Measurements from ENCODE around the gene PTK6. TPM values are rescaled to one million over a fixed set of nuclear protein-coding genes. Genes with fewer than 3 reads are reported as not detected.

PTK6 gene
- total RNA-seq, 4 donors from 2014 or later: 0.06 to 1.2 (median 0.23) TPM

GRCh38 chr20:63498960-63499337 lies 38.2 kb downstream of the PTK6 start, which contains the start of gene EEF1A2:
Gene EEF1A2 (minus strand): TSS chr20:63499083. CDS start chr20:63497763, 1,320 bp downstream.
- Histone ChIP-seq H3K27ac (replicated peaks in 1 of 4) (no peak within 1 kb of the TSS), H3K36me3 (peaks cover 0 to 20% (median 0%) of the 10 kb centered on the region in 4 donors), H3K4me3 (peak within 1 kb of the TSS; percentile 51 to 64 (median 52)), H3K27me3 (peaks cover 4 to 95% (median 35%) of the 10 kb centered on the region in 4 donors), H3K4me1 (peaks cover 30 to 54% (median 43%) of the 10 kb centered on the region in 4 donors), H3K9me3 (peaks cover 0 to under 1% (median 0%) of the 10 kb centered on the region in 4 donors)
- WGBS: 6% methylated on average over 21 of the region's 58 CpGs
- no peak for DNase-seq (ENCODE audit: extremely low spot score)
- TF ChIP-seq CTCF (IDR thresholded peaks at IDR 0.05) (peak in 1 of 3 experiments; percentile 31), POLR2A (IDR thresholded peaks at IDR 0.05; ENCODE audit: low read depth) (no peak)
- intact Hi-C loops (cut with DNase I): no loop called here

GRCh38 chr20:63497946-63498935 lies 38.9 kb downstream of the PTK6 start:
- Histone ChIP-seq H3K27me3 (peaks cover 4 to 95% (median 35%) of the 10 kb centered on the region in 4 donors), H3K9me3 (no peaks in the 10 kb centered on the region), H3K4me3 (peak overlapping the region; percentile 51 to 64 (median 52)), H3K4me1 (peaks cover 30 to 54% (median 43%) of the 10 kb centered on the region in 4 donors), H3K27ac (replicated peaks in 1 of 4) (no peak overlapping the region), H3K36me3 (peaks cover 0 to 27% (median 0%) of the 10 kb centered on the region in 4 donors)
- intact Hi-C loops (cut with DNase I): loop anchor here (2.0 kb wide), 1 partner anchor 21 kb away; no protein-coding TSS in a partner anchor
- WGBS: 21% methylated on average over 13 of the region's 60 CpGs
- TF ChIP-seq CTCF (IDR thresholded peaks at IDR 0.05) (no peak), EP300 (IDR thresholded peaks at IDR 0.05) (no peak), POLR2AphosphoS5 (IDR thresholded peaks at IDR 0.05) (no peak), POLR2A (IDR thresholded peaks at IDR 0.05; ENCODE audit: low read depth) (no peak)
- DNase-seq (ENCODE audit: extremely low spot score): no peak

- no peak overlapping the region for H3K4me3 ChIP-seq
- intact Hi-C loops (cut with DNase I): loop anchor here (2.0 kb wide), 1 partner anchor 21 kb away; no protein-coding TSS in a partner anchor
- H3K27ac ChIP-seq (replicated peaks in 1 of 4): no peak overlapping the region
- H3K9me3 ChIP-seq: no peaks in the 10 kb centered on the region
- H3K4me1 ChIP-seq: peaks cover 29 to 54% (median 43%) of the 10 kb centered on the region in 4 donors
- peaks cover 4 to 87% (median 31%) of the 10 kb centered on the region in 4 donors for H3K27me3 ChIP-seq
- WGBS: 92% methylated on average over 10 of the region's 20 CpGs
- DNase-seq (ENCODE audit: extremely low spot score): no peak
- peaks cover 0 to 34% (median 0%) of the 10 kb centered on the region in 4 donors for H3K36me3 ChIP-seq
- no peak for TF ChIP-seq POLR2A (IDR thresholded peaks at IDR 0.05; ENCODE audit: low read depth)
- no peak for TF ChIP-seq POLR2AphosphoS5 (IDR thresholded peaks at IDR 0.05)
- TF ChIP-seq CTCF (IDR thresholded peaks at IDR 0.05): no peak
- TF ChIP-seq EP300 (IDR thresholded peaks at IDR 0.05): no peak
Measured at GRCh38 chr20:63497138-63497945, 39.8 kb downstream of the PTK6 start.

- intact Hi-C loops (cut with DNase I): loop anchor here (2.0 kb wide), 1 partner anchor 22 kb away; no protein-coding TSS in a partner anchor
Measured at GRCh38 chr20:63496596-63497120, 40.5 kb downstream of the PTK6 start.

More at GRCh38 chr20:63496596-63497120, 40.5 kb downstream of the PTK6 start:
- Histone ChIP-seq H3K9me3 (no peaks in the 10 kb centered on the region), H3K27ac (replicated peaks in 1 of 4) (no peak overlapping the region), H3K4me1 (peaks cover 24 to 47% (median 40%) of the 10 kb centered on the region in 4 donors), H3K4me3 (peak overlapping the region; percentile 39 to 56 (median 44)), H3K36me3 (peaks cover 0 to 40% (median 0%) of the 10 kb centered on the region in 4 donors), H3K27me3 (peaks cover 4 to 80% (median 31%) of the 10 kb centered on the region in 4 donors)
- no peak for DNase-seq (ENCODE audit: extremely low spot score)
- WGBS: 33% methylated on average over 3 of the region's 16 CpGs
- TF ChIP-seq POLR2A (IDR thresholded peaks at IDR 0.05; ENCODE audit: low read depth) (no peak), POLR2AphosphoS5 (IDR thresholded peaks at IDR 0.05) (no peak), CTCF (IDR thresholded peaks at IDR 0.05) (no peak), EP300 (IDR thresholded peaks at IDR 0.05) (no peak)
